PC-9 (cell line): Measurements from ENCODE around the gene LPCAT1. TPM values are rescaled to one million over a fixed set of nuclear protein-coding genes. Genes with fewer than 3 reads are reported as not detected.

Experiments
- BruUV-seq: library from RNA; stranded (reverse); fragments of 400-500 nt; replicated peaks from 2 replicates; lab custom pipeline; 2021; lab: Mats Ljungman, UMichigan
- CTCF ChIA-PET: fragments of 300-600 bp; sonication (Branson Sonifier 250); formaldehyde crosslinking; loops from one replicate; lab custom pipeline; 2022; ENCODE audit warnings: antibody characterized with exemption; lab: Charles Lee
- POLR2A ChIA-PET: fragments of 300-600 bp; sonication (Branson Sonifier 250); formaldehyde crosslinking; loops from one replicate; lab custom pipeline; 2022; ENCODE audit warnings: antibody characterized with exemption; ENCODE audit not compliant: unreplicated experiment; lab: Charles Lee
- DNase-seq, 2 experiments: peaks; one replicate each; pipeline versions ENCODE4 v3.0.0 to v3.0.0-alpha.2; 2015 to 2022; ENCODE audit warnings: mixed read lengths in 1 of 2
- H2AFZ ChIP-seq: fragments of 200-600 bp; sonication (generic); 2 replicates; pipeline ENCODE4 v1.8.1; 2017; ENCODE audit warnings: antibody characterized with exemption
- H3F3A ChIP-seq: fragments of 200-600 bp; sonication (generic); 2 replicates; pipeline ENCODE4 v1.8.1; 2017; ENCODE audit warnings: antibody characterized with exemption, mild to moderate bottlenecking, low read depth; ENCODE audit not compliant: insufficient read depth
- H3K27ac ChIP-seq: fragments of 200-600 bp; sonication (generic); 2 replicates; pipeline ENCODE4 v1.6.1; 2016; ENCODE audit warnings: mixed run types
- H3K27me3 ChIP-seq: fragments of 200-600 bp; sonication (generic); 2 replicates; pipeline ENCODE4 v1.6.1; 2016; ENCODE audit warnings: low read depth, mixed run types; ENCODE audit not compliant: insufficient read depth
- H3K36me3 ChIP-seq: fragments of 200-600 bp; sonication (generic); 2 replicates; pipeline ENCODE4 v1.6.1; 2016; ENCODE audit warnings: low read depth, mixed run types
- H3K4me1 ChIP-seq: fragments of 200-600 bp; sonication (generic); replicated peaks from 2 replicates; pipeline ENCODE4 v1.6.1; 2016; ENCODE audit warnings: mixed run types; ENCODE audit not compliant: insufficient read depth
- H3K4me2 ChIP-seq: fragments of 200-600 bp; sonication (generic); 2 replicates; pipeline ENCODE4 v1.6.1; 2017; ENCODE audit warnings: mixed run types
- H3K4me3 ChIP-seq: fragments of 200-600 bp; sonication (generic); 2 replicates; pipeline ENCODE4 v1.6.1; 2016; ENCODE audit warnings: mixed run types
- H3K79me2 ChIP-seq: fragments of 200-600 bp; sonication (generic); 2 replicates; pipeline ENCODE4 v1.6.1; 2017; ENCODE audit warnings: low read depth, mixed run types
- H3K9me2 ChIP-seq: fragments of 200-600 bp; sonication (generic); 2 replicates; pipeline ENCODE4 v1.8.1; 2017; ENCODE audit warnings: mild to moderate bottlenecking; ENCODE audit not compliant: insufficient read depth
- H3K9me3 ChIP-seq: fragments of 200-600 bp; sonication (generic); 2 replicates; pipeline ENCODE4 v1.8.1; 2016; ENCODE audit warnings: low read depth; ENCODE audit not compliant: insufficient read depth
- H4K20me1 ChIP-seq: fragments of 200-600 bp; sonication (generic); 2 replicates; pipeline ENCODE4 v1.8.1; 2017; ENCODE audit not compliant: insufficient read depth
- CTCF ChIP-seq: fragments of 200-600 bp; sonication (generic); conservative IDR thresholded peaks from 2 replicates; pipeline ENCODE4 v1.6.1; 2017; ENCODE audit warnings: mixed run types, antibody characterized with exemption, mild to moderate bottlenecking, moderate library complexity
- EZH2 ChIP-seq: fragments of 200-600 bp; sonication (generic); IDR thresholded peaks from 2 replicates; pipeline ENCODE4 v1.8.0; 2017; ENCODE audit warnings: antibody characterized with exemption, low read depth
- intact Hi-C: fragments of 100-400 bp; cut with micrococcal nuclease; formaldehyde crosslinking; loops from one replicate; pipeline ENCODE4 v1.10.0; 2022; ENCODE audit not compliant: unreplicated experiment
- total RNA-seq: library from RNA; stranded (reverse); gene quantifications from 2 replicates; pipeline ENCODE4 v1.2.3, GENCODE V29; 2021

The LPCAT1 gene
- total RNA-seq, 1 experiment from 2014 or later, result 96.1 TPM

- Histone ChIP-seq H2AFZ (no peak overlapping the region), H3K36me3 (0 out of 2 replicates have a peak, but pooled peaks cover 4% of the 10 kb centered on the region), H3F3A (no peaks in the 10 kb centered on the region; the same call in 1 of the 2 replicates), H3K4me3 (no peak overlapping the region), H3K9me2 (no peaks in the 10 kb centered on the region), H3K4me1 (no peaks in the 10 kb centered on the region), H4K20me1 (peaks cover 31% of the 10 kb centered on the region), H3K27me3 (no peaks in the 10 kb centered on the region), H3K4me2 (no peak overlapping the region), H3K79me2 (no peaks in the 10 kb centered on the region), H3K9me3 (no peaks in the 10 kb centered on the region), H3K27ac (no peak overlapping the region)
- no peak for TF ChIP-seq EZH2
- no peak for TF ChIP-seq CTCF
- intact Hi-C loops, result no loop called here
- ChIA-PET CTCF (no interaction called here), POLR2A (no interaction called here)
- BruUV-seq, result no TSS peak
- DNase-seq, result no peak
These were observed 38.1 kb downstream of the LPCAT1 start for GRCh38 chr5:1485579-1486118.

- Histone ChIP-seq H3K4me1 (no peaks in the 10 kb centered on the region), H3K4me2 (no peak overlapping the region), H3K79me2 (no peaks in the 10 kb centered on the region), H3K36me3 (0 out of 2 replicates have a peak, but pooled peaks cover 4% of the 10 kb centered on the region), H3F3A (no peaks in the 10 kb centered on the region; the same call in 1 of the 2 replicates), H3K4me3 (no peak overlapping the region), H4K20me1 (peaks cover 24% of the 10 kb centered on the region; the same call in 1 of the 2 replicates), H3K27ac (no peak overlapping the region), H2AFZ (no peak overlapping the region), H3K9me2 (no peaks in the 10 kb centered on the region), H3K9me3 (no peaks in the 10 kb centered on the region), H3K27me3 (no peaks in the 10 kb centered on the region)
- no TSS peak for BruUV-seq
- intact Hi-C loops, result no loop called here
- ChIA-PET POLR2A (no interaction called here), CTCF (no interaction called here)
- no peak for TF ChIP-seq CTCF
- no peak for DNase-seq
These were observed 38.8 kb downstream of the LPCAT1 start for GRCh38 chr5:1484730-1485578.

- no peaks in the 10 kb centered on the region for H3K9me2 ChIP-seq
- H3K27ac ChIP-seq, result no peak overlapping the region
- intact Hi-C loops, result no loop called here
- H3K4me3 ChIP-seq, result no peak overlapping the region
- H3K27me3 ChIP-seq, result no peaks in the 10 kb centered on the region
- H3K4me1 ChIP-seq, result no peaks in the 10 kb centered on the region
- ChIA-PET CTCF (no interaction called here), POLR2A (interaction anchor here (0.8 kb wide), 1 partner anchor 137 kb away, joined by 6 read pairs; no protein-coding TSS in a partner anchor)
- no peak for TF ChIP-seq CTCF
- H3K9me3 ChIP-seq, result no peaks in the 10 kb centered on the region
- no peak for DNase-seq
- H2AFZ ChIP-seq, result no peak overlapping the region
- no peak overlapping the region for H3K4me2 ChIP-seq
- peaks cover 31% of the 10 kb centered on the region; the same call in 1 of the 2 replicates for H4K20me1 ChIP-seq
- H3K79me2 ChIP-seq, result no peaks in the 10 kb centered on the region
- H3K36me3 ChIP-seq, result peaks cover 7% of the 10 kb centered on the region; the same call in 1 of the 2 replicates
- no peaks in the 10 kb centered on the region; the same call in 1 of the 2 replicates for H3F3A ChIP-seq
- BruUV-seq, result no TSS peak
These were observed 39.7 kb downstream of the LPCAT1 start for GRCh38 chr5:1483856-1484729.
